HepG2 (cell line): ENCODE data around the gene TLCD3B. TPM values are rescaled to one million over a fixed set of nuclear protein-coding genes. Genes with fewer than 3 reads are reported as not detected.
A peak's percentile ranks its signal among the peaks of the same experiment; 100 is the strongest.

ENCODE experiments used
- ATAC-seq: fragments of 200-7000 bp; cut with Tn5 transposase; 3 replicates; pipeline ENCODE4 v1.9.1; 2020; ENCODE audit warnings: mild to moderate bottlenecking, moderate library complexity
- BruUV-seq: library from RNA; stranded (reverse); fragments of 400-500 nt; replicated peaks from 2 replicates; lab custom pipeline; 2021; lab: Mats Ljungman, UMichigan
- CTCF ChIA-PET: fragments of 300-600 bp; formaldehyde crosslinking; extraction: SDS; loops from one replicate; lab custom pipeline; 2021; ENCODE audit warnings: low total read pairs, inconsistent platforms, low intra/inter-chr PET ratio; lab: Yijun Ruan, JAX
- POLR2A ChIA-PET: fragments of 350-600 bp; sonication (Branson Sonifier 250); formaldehyde crosslinking; loops from one replicate; lab custom pipeline; 2020; ENCODE audit warnings: antibody characterized with exemption, inconsistent platforms; lab: Yijun Ruan, JAX
- DNase-seq: peaks from one replicate; pipeline ENCODE4 v3.0.0-alpha.2; 2015; ENCODE audit warnings: low spot score
- FAIRE-seq: peaks from 3 replicates; lab custom pipeline; 2011; peaks lifted over from hg19 to GRCh38; lab: Jason Lieb, UNC
- H2AFZ ChIP-seq: one replicate; pipeline ENCODE4 v1.6.1; 2011; ENCODE audit warnings: low read length, inconsistent platforms
- H3K27ac ChIP-seq: fragments of 300-600 bp; 3 replicates; pipeline ENCODE4 v1.8.0; 2011; ENCODE audit warnings: mixed run types, mild to moderate bottlenecking, mixed read lengths, low read length, inconsistent platforms; ENCODE audit not compliant: insufficient read depth; ENCODE audit errors: extremely low read length
- H3K27me3 ChIP-seq, 2 experiments: fragments of 200-600 bp in 1 of 2; 2 replicates in 1 of 2; 3 replicates in 1 of 2; pipeline versions ENCODE4 v1.6.0 to v1.8.0; 2011; ENCODE audit warnings: low read length in 2 of 2, mild to moderate bottlenecking in 2 of 2, moderate library complexity in 2 of 2, inconsistent platforms in 1 of 2; ENCODE audit not compliant: insufficient read depth in 2 of 2, control insufficient read depth in 1 of 2
- H3K36me3 ChIP-seq, 2 experiments: fragments of 200-600 bp in 1 of 2; replicated peaks in 1 of 2; 2 replicates in 1 of 2; 3 replicates in 1 of 2; pipeline versions ENCODE4 v1.5.1 to v1.8.0; 2011; ENCODE audit warnings: low read length in 2 of 2, inconsistent platforms in 1 of 2; ENCODE audit not compliant: insufficient read depth in 2 of 2, control insufficient read depth in 1 of 2
- H3K4me1 ChIP-seq: 2 replicates; pipeline ENCODE4 v1.5.1; 2012; ENCODE audit warnings: low read length, inconsistent platforms; ENCODE audit not compliant: insufficient read depth
- H3K4me2 ChIP-seq: 2 replicates; pipeline ENCODE4 v1.6.0; 2011; ENCODE audit warnings: low read depth, low read length, inconsistent platforms
- H3K4me3 ChIP-seq, 3 experiments: fragments of 200-600 bp in 1 of 3; sonication (generic), shearing (Covaris generic) in 1 of 3; replicated peaks in 1 of 3; 2 replicates each; pipeline ENCODE4 v1.5.1; 2011 to 2016; ENCODE audit warnings: low read length in 3 of 3, inconsistent platforms in 2 of 3, low read depth in 2 of 3, mild to moderate bottlenecking in 2 of 3, control low read depth in 1 of 3, mixed read lengths in 1 of 3; ENCODE audit not compliant: insufficient read depth in 1 of 3
- H3K79me2 ChIP-seq: one replicate; pipeline ENCODE4 v1.6.1; 2011; ENCODE audit warnings: low read length, inconsistent platforms; ENCODE audit not compliant: insufficient read depth
- H3K9ac ChIP-seq: 2 replicates; pipeline ENCODE4 v1.6.0; 2011; ENCODE audit warnings: mild to moderate bottlenecking, low read depth, low read length, inconsistent platforms; ENCODE audit not compliant: insufficient read depth
- H3K9me3 ChIP-seq: 2 replicates; pipeline ENCODE4 v1.5.1; 2012; ENCODE audit warnings: mild to moderate bottlenecking, low read length
- H4K20me1 ChIP-seq: 2 replicates; pipeline ENCODE4 v1.6.0; 2011; ENCODE audit warnings: inconsistent platforms, mild to moderate bottlenecking, low read length, moderate library complexity; ENCODE audit not compliant: insufficient read depth
- FOXM1 ChIP-seq: sonication (generic); formaldehyde crosslinking; IDR thresholded peaks from 2 replicates; pipeline ENCODE4 v1.5.0; 2020; ENCODE audit warnings: missing genetic modification reagents
- KMT2A ChIP-seq: sonication (generic); formaldehyde crosslinking; IDR thresholded peaks from 2 replicates; pipeline ENCODE4 v1.4.0; 2020; ENCODE audit warnings: missing genetic modification reagents
- NFE2L1 ChIP-seq: sonication (generic); formaldehyde crosslinking; IDR thresholded peaks from 2 replicates; pipeline ENCODE4 v1.4.0; 2020; ENCODE audit warnings: missing genetic modification reagents, mild to moderate bottlenecking, borderline replicate concordance
- PAX8 ChIP-seq: sonication (generic); formaldehyde crosslinking; IDR thresholded peaks from 2 replicates; pipeline ENCODE4 v1.8.0; 2022; ENCODE audit warnings: mild to moderate bottlenecking, missing genetic modification reagents, borderline replicate concordance
- POLR2A ChIP-seq, 2 experiments: IDR thresholded peaks; 2 replicates each; pipeline ENCODE4 v1.6.1; 2011; ENCODE audit warnings: low read depth in 2 of 2, low read length in 2 of 2, mild to moderate bottlenecking in 1 of 2, moderate library complexity in 1 of 2; ENCODE audit not compliant: insufficient read depth in 1 of 2
- RNF2 ChIP-seq: fragments of 450-650 bp; conservative IDR thresholded peaks from 2 replicates; pipeline ENCODE4 v1.6.1; 2016; ENCODE audit warnings: low read depth
- SIN3B ChIP-seq: fragments of 150-350 bp; IDR thresholded peaks from 2 replicates; pipeline ENCODE4 v1.6.1; 2014; ENCODE audit warnings: low read length
- ZNF253 ChIP-seq: sonication (generic); formaldehyde crosslinking; IDR thresholded peaks from 2 replicates; pipeline ENCODE4 v1.8.0; 2022; ENCODE audit warnings: mild to moderate bottlenecking, missing genetic modification reagents, borderline replicate concordance
- ZNF790 ChIP-seq: sonication (generic); formaldehyde crosslinking; IDR thresholded peaks from 2 replicates; pipeline ENCODE4 v1.8.0; 2022; ENCODE audit warnings: missing genetic modification reagents, mild to moderate bottlenecking, borderline replicate concordance
- WGBS: methylation state at CpG from one replicate; pipeline ENCODE4 v1.1.6; 2017; ENCODE audit warnings: low lambda C conversion rate; 5-methylcytosine and 5-hydroxymethylcytosine counted together
- in situ Hi-C: cut with HindIII; loops from 2 replicates; pipeline ENCODE4 v1.10.0; 2017; ENCODE audit warnings: low pct_unique_long_range_greater_than_20kb; ENCODE audit not compliant: extremely low pct_ligation_motif_present
- intact Hi-C: fragments of 100-400 bp; cut with micrococcal nuclease; formaldehyde crosslinking; loops from one replicate; pipeline ENCODE4 v1.10.0; 2022; ENCODE audit not compliant: unreplicated experiment
- polyA plus RNA-seq, 8 experiments: library from polyadenylated mRNA; depleted of rRNA in 3 of 8; stranded (reverse) in 7 of 8; unstranded in 1 of 8; fragments of >200 nt; fragmentation: Illumina TruSeq in 4 of 8; extraction: Trizol in 4 of 8; gene quantifications; 2 replicates each; pipeline versions ENCODE4 v1.2.1 to v1.2.3, GENCODE V29; 2011 to 2016; ENCODE audit warnings: low read depth in 4 of 8, missing spikeins in 1 of 8, mixed read lengths in 1 of 8; ENCODE audit not compliant: insufficient read depth in 1 of 8
- total RNA-seq, 5 experiments: library from RNA; depleted of rRNA; stranded (reverse); fragments of >200 nt; fragmentation: Illumina TruSeq; extraction: Trizol; gene quantifications; 2 replicates each; pipeline ENCODE4 v1.2.3, GENCODE V29; 2016; ENCODE audit warnings: low read depth in 1 of 5

Gene TLCD3B
- total and polyA plus RNA-seq, 2 of the 13 experiments (the other 11 are each of a cell fraction or from before 2014, with no cell fraction given) = not detected

- POLR2A ChIA-PET = interaction anchor here (0.9 to 4.4 kb wide), 3 partner anchors 9 to 15 kb away, joined by 3 to 28 read pairs (median 14); partner anchors contain the start of genes ALDOA and TBX6
- H3K27ac ChIP-seq = no peak overlapping the region
- intact Hi-C loops (no loop called here), in situ Hi-C loops (loop anchor here (25.0 kb wide), 1 partner anchor 558 kb away; no protein-coding TSS in a partner anchor)
- no peak overlapping the region for H3K4me3 ChIP-seq
- CTCF ChIA-PET = no interaction called here
- 92% methylated on average over 7 of the region's 7 CpGs for WGBS
- peaks cover 68% of the 10 kb centered on the region for H3K4me1 ChIP-seq
- no peak for ATAC-seq
- no peak for FAIRE-seq
- BruUV-seq = no TSS peak
- no peak overlapping the region for H2AFZ ChIP-seq
- no peak overlapping the region for H3K4me2 ChIP-seq
- peaks cover 31 to 57% of the 10 kb centered on the region in 2 experiments for H3K36me3 ChIP-seq
- no peaks in the 10 kb centered on the region for H3K9me3 ChIP-seq
- TF ChIP-seq POLR2A (IDR thresholded peaks at IDR 0.05; ENCODE audit: insufficient read depth in 1 of 2, low read depth in 2 of 2, low read length in 2 of 2) (no peak), FOXM1 (CRISPR knock-in tag) (no peak), ZNF790 (CRISPR knock-in tag) (no peak), PAX8 (no peak), NFE2L1 (CRISPR knock-in tag) (no peak), RNF2 (no peak)
- TF ChIP-seq, all 625 proteins: peak for 0
- Histone ChIP-seq H3K27me3 (no peaks in the 10 kb centered on the region; a peak in 1 of 5 replicates), H3K9ac (no peak overlapping the region; the same call in 1 of the 2 replicates), H3K79me2 (peaks cover 51% of the 10 kb centered on the region), H4K20me1 (peaks cover 14% of the 10 kb centered on the region)
- no peak for DNase-seq
These were observed 48.4 kb upstream of the TLCD3B start for GRCh38 chr16:30079480-30079879.

GRCh38 chr16:30078744-30079143 lies 47.7 kb upstream of the TLCD3B start:
- no peak for FAIRE-seq

More at GRCh38 chr16:30078744-30079143, 47.7 kb upstream of the TLCD3B start:
- ATAC-seq (no peak), DNase-seq (no peak)
- WGBS = 91% methylated on average over 5 of the region's 7 CpGs
- Histone ChIP-seq H3K4me1 (peaks cover 68% of the 10 kb centered on the region), H3K4me2 (peak overlapping the region; percentile 91; the same call in 1 of the 2 replicates), H3K4me3 (no peak overlapping the region; a peak in 1 of 6 replicates), H3K79me2 (peaks cover 51% of the 10 kb centered on the region), H2AFZ (no peak overlapping the region), H3K27ac (no peak overlapping the region)
- in situ Hi-C loops (loop anchor here (25.0 kb wide), 1 partner anchor 559 kb away; no protein-coding TSS in a partner anchor), intact Hi-C loops (no loop called here)
- POLR2A ChIA-PET = interaction anchor here (0.9 to 4.4 kb wide), 4 partner anchors 8 to 14 kb away, joined by 3 to 28 read pairs (median 8); partner anchors contain the start of genes ALDOA and TBX6
- no TSS peak for BruUV-seq
- TF ChIP-seq KMT2A (CRISPR knock-in tag) (0 out of 2 replicates have a peak, but pooled peaks have one; percentile 20), SIN3B (no peak), ZNF253 (CRISPR knock-in tag) (0 out of 2 replicates have a peak, but pooled peaks have one; percentile 45)
- TF ChIP-seq, all 625 proteins: peak for 2
- CTCF ChIA-PET = no interaction called here
- peaks cover 25 to 50% of the 10 kb centered on the region in 2 experiments for H3K36me3 ChIP-seq
- H4K20me1 ChIP-seq = peaks cover 14% of the 10 kb centered on the region
- H3K9me3 ChIP-seq = no peaks in the 10 kb centered on the region
- H3K27me3 ChIP-seq = no peaks in the 10 kb centered on the region; a peak in 1 of 5 replicates
- no peak overlapping the region for H3K9ac ChIP-seq
